A549 (cell line): ENCODE data around the gene CNP.

Experiments used
- EHMT2 ChIP-seq: fragments of 200-600 bp; sonication (generic); IDR thresholded peaks from 2 replicates; pipeline ENCODE4 v1.6.1; 2016; ENCODE audit warnings: antibody characterized with exemption, low read depth, mild to moderate bottlenecking, moderate library complexity
- EP300 ChIP-seq, 2 experiments: fragments of >200 bp; sonication (Bioruptor Twin); formaldehyde crosslinking; IDR thresholded peaks; 2 replicates in 1 of 2; 3 replicates in 1 of 2; pipeline ENCODE4 v1.6.1; 2016 to 2017
- KDM5A ChIP-seq: fragments of 200-600 bp; sonication (generic); IDR thresholded peaks from 2 replicates; pipeline ENCODE4 v1.6.1; 2016; ENCODE audit warnings: antibody characterized with exemption, mild to moderate bottlenecking
- MYC ChIP-seq: IDR thresholded peaks from 2 replicates; pipeline ENCODE4 v1.6.1; 2012; ENCODE audit warnings: mild to moderate bottlenecking, inconsistent platforms, low read length, improper control_type of control experiment, borderline replicate concordance
- NR3C1 ChIP-seq: fragments of >200 bp; sonication (Bioruptor Twin); formaldehyde crosslinking; IDR thresholded peaks from 3 replicates; pipeline ENCODE4 v1.6.1; 2017
- POLR2A ChIP-seq: IDR thresholded peaks from 2 replicates; pipeline ENCODE4 v1.6.1; 2012; ENCODE audit warnings: mild to moderate bottlenecking, low read length
- RCOR1 ChIP-seq: fragments of 150-350 bp; IDR thresholded peaks from 2 replicates; pipeline ENCODE4 v1.6.1; 2014; ENCODE audit warnings: antibody characterized with exemption, low read length, low read depth
- SMC3 ChIP-seq: fragments of >200 bp; sonication (Bioruptor Twin); formaldehyde crosslinking; IDR thresholded peaks from 3 replicates; pipeline ENCODE4 v1.6.1; 2018; ENCODE audit warnings: inconsistent platforms
- SREBF2 ChIP-seq: fragments of 450-650 bp; IDR thresholded peaks from 2 replicates; pipeline ENCODE4 v1.6.1; 2014; ENCODE audit warnings: mild to moderate bottlenecking, moderate library complexity
- TF ChIP-seq, protein P1 (sequence below): fragments of >200 bp; sonication (Bioruptor Twin); formaldehyde crosslinking; IDR thresholded peaks from 3 replicates; pipeline ENCODE4 v1.5.1; 2016
- TF ChIP-seq, protein P2 (sequence below): fragments of 200-600 bp; sonication (generic); IDR thresholded peaks from 2 replicates; pipeline ENCODE4 v1.6.1; 2016; ENCODE audit warnings: antibody characterized with exemption, mild to moderate bottlenecking, moderate library complexity
- TF ChIP-seq, protein P3 (sequence below): IDR thresholded peaks from 2 replicates; pipeline ENCODE4 v1.6.1; 2012

DNA sequence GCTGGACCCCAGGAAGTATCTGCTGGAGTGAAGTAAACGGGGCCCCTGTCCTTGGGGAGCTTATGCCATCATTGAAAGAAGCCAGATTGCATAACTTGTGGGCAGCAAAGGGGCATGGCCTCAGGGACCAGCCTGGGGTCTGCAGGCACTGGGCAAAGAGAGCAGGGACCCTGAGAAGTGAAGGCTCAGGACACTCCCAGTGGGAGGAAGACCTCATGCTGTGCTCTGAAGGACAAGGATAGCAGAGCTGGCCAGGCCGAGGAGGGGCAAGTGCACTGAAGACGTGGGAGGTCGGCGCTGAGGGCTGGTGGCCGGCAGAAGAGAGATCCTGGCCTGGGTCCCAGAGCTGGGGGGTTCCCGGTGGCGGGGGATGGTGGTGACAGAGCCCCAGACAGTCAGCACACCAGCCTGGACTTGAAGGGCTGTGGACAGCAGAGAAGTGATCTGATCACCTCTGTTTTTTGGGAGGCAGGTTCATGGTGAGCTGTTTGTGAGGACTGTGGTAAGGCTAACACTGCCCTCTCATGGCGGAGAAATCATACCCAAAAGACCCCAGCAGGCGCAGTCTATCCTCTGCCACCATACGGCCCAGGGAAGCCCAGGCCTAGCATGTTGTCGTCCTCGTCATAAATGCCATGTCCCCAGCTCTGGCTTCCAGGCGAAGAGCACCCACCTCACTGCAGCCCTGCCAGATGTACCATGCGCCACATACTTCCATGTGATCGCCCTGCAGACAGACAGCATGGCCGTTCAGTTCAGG lies 7.1 kb upstream of the CNP start:
- no peak for TF ChIP-seq SREBF2
- no peak for TF ChIP-seq EHMT2
- TF ChIP-seq, protein P1, sequence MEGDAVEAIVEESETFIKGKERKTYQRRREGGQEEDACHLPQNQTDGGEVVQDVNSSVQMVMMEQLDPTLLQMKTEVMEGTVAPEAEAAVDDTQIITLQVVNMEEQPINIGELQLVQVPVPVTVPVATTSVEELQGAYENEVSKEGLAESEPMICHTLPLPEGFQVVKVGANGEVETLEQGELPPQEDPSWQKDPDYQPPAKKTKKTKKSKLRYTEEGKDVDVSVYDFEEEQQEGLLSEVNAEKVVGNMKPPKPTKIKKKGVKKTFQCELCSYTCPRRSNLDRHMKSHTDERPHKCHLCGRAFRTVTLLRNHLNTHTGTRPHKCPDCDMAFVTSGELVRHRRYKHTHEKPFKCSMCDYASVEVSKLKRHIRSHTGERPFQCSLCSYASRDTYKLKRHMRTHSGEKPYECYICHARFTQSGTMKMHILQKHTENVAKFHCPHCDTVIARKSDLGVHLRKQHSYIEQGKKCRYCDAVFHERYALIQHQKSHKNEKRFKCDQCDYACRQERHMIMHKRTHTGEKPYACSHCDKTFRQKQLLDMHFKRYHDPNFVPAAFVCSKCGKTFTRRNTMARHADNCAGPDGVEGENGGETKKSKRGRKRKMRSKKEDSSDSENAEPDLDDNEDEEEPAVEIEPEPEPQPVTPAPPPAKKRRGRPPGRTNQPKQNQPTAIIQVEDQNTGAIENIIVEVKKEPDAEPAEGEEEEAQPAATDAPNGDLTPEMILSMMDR = peak; percentile 84
- peak; percentile 82 for TF ChIP-seq SMC3
- TF ChIP-seq POLR2A = no peak
- TF ChIP-seq, protein P2, sequence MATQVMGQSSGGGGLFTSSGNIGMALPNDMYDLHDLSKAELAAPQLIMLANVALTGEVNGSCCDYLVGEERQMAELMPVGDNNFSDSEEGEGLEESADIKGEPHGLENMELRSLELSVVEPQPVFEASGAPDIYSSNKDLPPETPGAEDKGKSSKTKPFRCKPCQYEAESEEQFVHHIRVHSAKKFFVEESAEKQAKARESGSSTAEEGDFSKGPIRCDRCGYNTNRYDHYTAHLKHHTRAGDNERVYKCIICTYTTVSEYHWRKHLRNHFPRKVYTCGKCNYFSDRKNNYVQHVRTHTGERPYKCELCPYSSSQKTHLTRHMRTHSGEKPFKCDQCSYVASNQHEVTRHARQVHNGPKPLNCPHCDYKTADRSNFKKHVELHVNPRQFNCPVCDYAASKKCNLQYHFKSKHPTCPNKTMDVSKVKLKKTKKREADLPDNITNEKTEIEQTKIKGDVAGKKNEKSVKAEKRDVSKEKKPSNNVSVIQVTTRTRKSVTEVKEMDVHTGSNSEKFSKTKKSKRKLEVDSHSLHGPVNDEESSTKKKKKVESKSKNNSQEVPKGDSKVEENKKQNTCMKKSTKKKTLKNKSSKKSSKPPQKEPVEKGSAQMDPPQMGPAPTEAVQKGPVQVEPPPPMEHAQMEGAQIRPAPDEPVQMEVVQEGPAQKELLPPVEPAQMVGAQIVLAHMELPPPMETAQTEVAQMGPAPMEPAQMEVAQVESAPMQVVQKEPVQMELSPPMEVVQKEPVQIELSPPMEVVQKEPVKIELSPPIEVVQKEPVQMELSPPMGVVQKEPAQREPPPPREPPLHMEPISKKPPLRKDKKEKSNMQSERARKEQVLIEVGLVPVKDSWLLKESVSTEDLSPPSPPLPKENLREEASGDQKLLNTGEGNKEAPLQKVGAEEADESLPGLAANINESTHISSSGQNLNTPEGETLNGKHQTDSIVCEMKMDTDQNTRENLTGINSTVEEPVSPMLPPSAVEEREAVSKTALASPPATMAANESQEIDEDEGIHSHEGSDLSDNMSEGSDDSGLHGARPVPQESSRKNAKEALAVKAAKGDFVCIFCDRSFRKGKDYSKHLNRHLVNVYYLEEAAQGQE = no peak
- TF ChIP-seq, protein P3, sequence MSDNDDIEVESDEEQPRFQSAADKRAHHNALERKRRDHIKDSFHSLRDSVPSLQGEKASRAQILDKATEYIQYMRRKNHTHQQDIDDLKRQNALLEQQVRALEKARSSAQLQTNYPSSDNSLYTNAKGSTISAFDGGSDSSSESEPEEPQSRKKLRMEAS = 0 out of 2 replicates have a peak, but pooled peaks have one; percentile 22
- no peak for TF ChIP-seq NR3C1
- no peak for TF ChIP-seq MYC
- no peak for TF ChIP-seq RCOR1
- TF ChIP-seq KDM5A = no peak
- TF ChIP-seq EP300 (IDR thresholded peaks at IDR 0.05) = no peak
